ENCODE measurements around the gene CDC42EP4.

CDC42EP4 gene

GRCh38 chr17:73297934-73298861 is 13.6 kb downstream of the CDC42EP4 start:
- DNase-seq: peak in 1 of 3 experiments; percentile 23

DNA sequence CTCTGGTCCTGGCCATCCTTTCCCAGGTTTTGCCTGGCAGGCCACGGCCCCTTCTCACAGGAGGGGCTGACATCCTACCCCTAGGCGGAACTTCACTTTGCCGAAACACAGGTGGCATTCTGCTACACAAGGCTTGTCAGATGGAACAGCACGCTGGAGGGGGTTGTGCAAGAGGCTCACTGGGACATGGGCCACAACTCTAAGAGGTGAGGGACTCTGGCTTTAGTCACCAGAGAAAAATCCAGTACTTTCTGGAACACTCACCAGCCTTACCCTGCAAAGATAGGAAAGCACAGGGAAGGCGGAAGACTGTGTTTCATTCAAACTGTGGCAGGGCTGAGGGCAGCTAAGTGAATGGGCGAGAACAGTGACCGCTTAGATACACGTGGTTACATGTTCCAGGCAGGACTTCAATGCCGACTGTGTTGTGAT is 18.3 kb downstream of the CDC42EP4 start:
- DNase-seq: no peak

DNA sequence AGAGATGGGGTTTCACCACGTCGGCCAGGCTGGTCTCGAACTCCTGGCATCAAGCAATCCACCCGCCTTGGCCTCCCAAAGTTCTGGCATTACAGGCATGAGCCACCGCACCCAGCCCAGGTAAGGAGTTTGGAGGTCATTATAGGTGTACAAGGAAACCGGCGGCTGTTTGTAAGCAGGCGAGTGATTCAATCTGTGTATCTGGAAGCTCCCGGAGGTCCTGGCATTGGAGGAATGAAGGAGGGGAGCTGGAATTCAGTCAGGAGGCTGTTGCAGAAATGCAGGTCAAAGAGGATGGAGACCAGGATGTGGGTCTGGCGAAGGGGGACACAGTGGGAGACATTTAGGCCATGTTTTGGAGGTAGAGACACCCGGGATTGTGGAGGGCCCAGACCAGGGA is 18.8 kb downstream of the CDC42EP4 start:
- no peak for DNase-seq

GRCh38 chr17:73292031-73292531 is 19.7 kb downstream of the CDC42EP4 start:
- DNase-seq: no peak

DNA sequence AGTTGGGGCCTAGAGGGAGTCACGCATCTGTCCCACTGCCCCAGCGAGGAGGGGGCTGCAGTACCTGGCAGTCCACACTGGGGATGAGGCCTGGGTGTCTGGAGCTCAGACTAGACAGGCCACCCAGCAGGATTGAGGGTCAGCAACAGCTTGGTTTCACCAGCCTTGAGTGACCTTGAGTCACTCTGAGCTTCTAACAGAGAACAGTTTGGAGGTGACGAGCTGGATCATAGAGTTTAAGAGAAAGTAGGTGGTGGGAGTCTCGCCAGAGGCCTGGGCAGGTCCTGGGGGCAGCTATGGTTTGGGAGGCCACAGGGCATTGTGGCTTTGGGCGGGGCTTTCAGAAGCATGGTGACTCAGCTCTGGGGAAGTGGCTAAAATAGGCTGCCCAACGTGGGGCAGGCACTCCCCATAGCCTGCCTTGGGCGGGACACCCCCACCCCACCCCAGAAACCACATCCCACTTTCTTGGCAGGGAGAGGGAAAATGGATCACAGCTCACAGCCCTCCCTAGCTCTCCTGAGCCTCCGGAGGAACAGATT is 20.5 kb downstream of the CDC42EP4 start:
- DNase-seq: no peak

GRCh38 chr17:73290399-73291259 is 21.2 kb downstream of the CDC42EP4 start:
- no peak for DNase-seq

- DNase-seq: no peak
These were observed 22.1 kb downstream of the CDC42EP4 start for GRCh38 chr17:73289549-73290254.

GRCh38 chr17:73288534-73289302 is 23.1 kb downstream of the CDC42EP4 start:
- DNase-seq: no peak

DNA sequence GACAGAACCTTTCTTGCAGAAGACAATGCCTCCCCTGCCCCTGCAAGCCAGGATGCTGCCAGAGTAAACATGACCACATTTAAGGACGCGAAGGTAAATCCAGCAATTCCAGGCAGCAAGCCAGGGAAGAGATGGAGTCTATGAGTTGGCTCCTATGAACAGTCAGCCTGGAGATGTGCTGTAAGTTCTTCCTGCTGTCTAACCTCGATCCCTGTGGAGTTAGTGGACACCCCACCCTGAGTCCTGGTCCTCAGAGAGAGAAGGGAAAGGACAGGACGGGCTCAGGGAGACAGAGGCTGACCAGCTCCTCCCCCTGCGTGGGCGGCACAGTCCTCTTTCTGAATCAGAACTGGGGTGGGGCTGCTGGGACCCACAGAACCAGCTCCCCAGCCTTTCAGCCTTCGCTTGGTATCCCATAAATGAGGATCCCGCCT is 24.9 kb downstream of the CDC42EP4 start:
- no peak for DNase-seq

- no peak for DNase-seq
These were observed 25.6 kb downstream of the CDC42EP4 start for GRCh38 chr17:73285916-73286862.

GRCh38 chr17:73285603-73285908 is 26.2 kb downstream of the CDC42EP4 start:
- DNase-seq: no peak

- no peak for DNase-seq
These were observed 26.7 kb downstream of the CDC42EP4 start for GRCh38 chr17:73284906-73285602.

DNA sequence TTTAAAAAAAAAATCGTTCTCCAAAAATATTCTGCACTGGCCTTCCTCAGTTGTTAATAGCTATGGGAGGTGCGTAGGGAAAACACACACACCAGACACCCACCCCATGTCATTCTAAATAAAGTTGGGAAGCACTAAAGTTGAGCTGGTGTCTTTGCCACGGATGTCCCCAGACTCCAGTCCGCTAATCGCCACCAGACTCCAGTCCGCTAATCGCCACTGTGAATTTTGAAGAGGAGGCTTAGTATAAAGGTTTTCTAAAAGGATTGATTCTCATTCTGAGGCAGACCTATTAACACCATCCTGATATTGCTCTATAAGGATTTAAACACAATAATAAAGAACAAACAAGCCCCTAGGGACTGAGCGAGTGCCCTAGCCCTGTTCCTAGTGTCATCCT is 27.4 kb downstream of the CDC42EP4 start:
- no peak for DNase-seq

DNA sequence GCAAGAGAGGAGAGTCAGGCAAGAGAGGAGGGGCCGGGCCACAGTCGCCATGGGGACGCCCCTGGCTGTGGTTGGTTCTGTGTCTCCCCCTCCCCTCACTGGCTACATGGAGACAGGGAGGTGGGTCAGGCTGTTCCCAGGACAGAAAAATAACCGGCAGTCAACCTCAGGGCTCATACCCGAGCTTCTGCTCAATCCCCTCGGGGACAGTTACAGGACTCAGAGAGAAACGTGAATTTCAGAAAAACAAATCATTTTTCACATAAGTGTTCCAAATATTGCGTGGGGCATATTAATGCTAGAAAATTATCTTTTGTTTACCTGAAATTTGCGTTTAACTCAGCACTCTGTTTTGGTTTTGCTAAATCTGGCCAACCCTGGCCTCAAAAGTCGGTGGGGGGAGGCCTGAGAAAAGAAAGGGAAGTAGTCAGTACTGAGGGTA is 27.9 kb downstream of the CDC42EP4 start:
- peak in 1 of 3 experiments; percentile 5 for DNase-seq

- no peak for DNase-seq
These were observed 28.6 kb downstream of the CDC42EP4 start for GRCh38 chr17:73283250-73283649.

DNA sequence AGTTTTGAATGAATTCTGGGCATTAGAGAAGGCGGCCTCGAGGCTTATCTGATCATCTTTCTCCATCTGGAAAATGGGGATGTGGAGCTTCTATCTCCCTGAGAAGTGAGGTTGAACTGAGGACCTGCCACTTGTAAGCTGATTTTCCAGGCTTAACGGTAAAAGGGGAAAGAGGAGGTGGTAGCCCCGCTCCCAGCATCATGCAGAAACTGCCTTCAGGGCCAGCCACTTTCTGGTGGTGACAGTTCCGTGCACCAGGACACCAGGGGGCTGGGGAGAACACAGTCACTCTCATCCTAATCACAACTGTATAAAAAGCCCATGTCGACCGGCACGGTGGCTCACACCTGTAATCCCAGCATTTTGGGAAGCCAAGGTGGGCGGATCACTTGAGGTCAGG is 29.2 kb downstream of the CDC42EP4 start:
- DNase-seq: no peak

- DNase-seq: peak in 1 of 3 experiments; percentile 32
These were observed 29.9 kb downstream of the CDC42EP4 start for GRCh38 chr17:73281928-73282327.

DNA sequence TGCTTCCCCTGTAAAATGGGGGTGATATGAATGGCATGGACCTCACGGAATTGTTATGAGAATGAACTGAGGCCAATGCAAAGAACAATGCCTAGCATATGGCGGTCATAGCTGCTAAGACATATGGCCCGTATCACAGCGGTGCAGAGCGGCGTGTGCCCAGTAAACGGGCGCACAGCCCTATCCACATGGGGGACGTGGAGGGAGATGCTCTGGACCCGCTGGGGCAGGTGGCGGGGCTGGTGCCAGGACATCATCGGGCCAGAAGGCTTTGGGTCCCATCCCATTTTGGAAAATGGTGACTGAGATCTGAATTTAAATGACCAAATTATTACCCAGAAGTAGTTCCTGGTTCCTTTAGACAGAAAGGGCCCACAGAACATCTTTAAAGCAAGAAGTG is 31.6 kb downstream of the CDC42EP4 start:
- no peak for DNase-seq

- no peak for DNase-seq
These were observed 32.1 kb downstream of the CDC42EP4 start for GRCh38 chr17:73279704-73280103.
